ENCODE results near the gene SLCO1B3.

The SLCO1B3 gene

GRCh38 chr12:20800160-20800559 is 10.3 kb upstream of the SLCO1B3 start:
- TF ChIP-seq POLR2AphosphoS5 (IDR thresholded peaks at IDR 0.05; ENCODE audit: low read depth, low read length) (no peak), SIN3A (IDR thresholded peaks at IDR 0.05; ENCODE audit: borderline replicate concordance, insufficient read depth, low read length) (no peak), FOXP2 (optimal IDR thresholded peaks at IDR 0.05; ENCODE audit: borderline replicate concordance, extremely low read depth, extremely low read length, insufficient read depth) (no peak), REST (IDR thresholded peaks at IDR 0.05; ENCODE audit: insufficient read depth in 1 of 2, low read depth in 2 of 2, low read length in 2 of 2) (no peak), TAF1 (IDR thresholded peaks at IDR 0.05; ENCODE audit: borderline replicate concordance, insufficient read depth, low read length) (no peak)

GRCh38 chr12:20801035-20801434 is 9.5 kb upstream of the SLCO1B3 start:
- TF ChIP-seq REST (IDR thresholded peaks at IDR 0.05; ENCODE audit: insufficient read depth in 1 of 2, low read depth in 2 of 2, low read length in 2 of 2) (no peak), FOXP2 (optimal IDR thresholded peaks at IDR 0.05; ENCODE audit: borderline replicate concordance, extremely low read depth, extremely low read length, insufficient read depth) (no peak), TAF1 (IDR thresholded peaks at IDR 0.05; ENCODE audit: borderline replicate concordance, insufficient read depth, low read length) (no peak), SIN3A (IDR thresholded peaks at IDR 0.05; ENCODE audit: borderline replicate concordance, insufficient read depth, low read length) (no peak), POLR2AphosphoS5 (IDR thresholded peaks at IDR 0.05; ENCODE audit: low read depth, low read length) (no peak)

DNA sequence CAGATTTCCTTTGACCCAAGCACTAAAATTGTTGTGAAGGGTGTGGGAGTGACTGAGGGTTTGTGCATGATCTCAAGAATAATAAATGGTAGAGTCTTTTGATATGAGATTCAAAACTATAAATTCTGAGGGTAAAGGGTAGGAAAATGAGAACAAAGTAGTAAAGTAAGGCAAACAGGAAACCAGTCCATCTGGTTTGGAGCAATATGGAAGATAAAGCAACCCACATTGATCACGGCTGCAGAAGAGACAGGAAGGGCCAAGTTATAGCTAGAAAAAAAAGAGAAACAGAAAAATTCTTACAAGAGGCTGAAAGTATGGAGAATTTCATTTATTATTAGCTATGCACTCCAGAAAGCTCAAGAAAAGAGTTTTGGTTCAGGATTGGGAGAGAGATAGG is 4.6 kb upstream of the SLCO1B3 start:
- TF ChIP-seq FOXP2 (optimal IDR thresholded peaks at IDR 0.05; ENCODE audit: borderline replicate concordance, extremely low read depth, extremely low read length, insufficient read depth) (no peak), REST (IDR thresholded peaks at IDR 0.05; ENCODE audit: insufficient read depth in 1 of 2, low read depth in 2 of 2, low read length in 2 of 2) (no peak), TAF1 (IDR thresholded peaks at IDR 0.05; ENCODE audit: borderline replicate concordance, insufficient read depth, low read length) (no peak), POLR2AphosphoS5 (IDR thresholded peaks at IDR 0.05; ENCODE audit: low read depth, low read length) (no peak), SIN3A (IDR thresholded peaks at IDR 0.05; ENCODE audit: borderline replicate concordance, insufficient read depth, low read length) (no peak)

- no peak for TF ChIP-seq TAF1 (IDR thresholded peaks at IDR 0.05; ENCODE audit: borderline replicate concordance, insufficient read depth, low read length)
These were observed 3.1 kb upstream of the SLCO1B3 start for GRCh38 chr12:20807192-20808080.

DNA sequence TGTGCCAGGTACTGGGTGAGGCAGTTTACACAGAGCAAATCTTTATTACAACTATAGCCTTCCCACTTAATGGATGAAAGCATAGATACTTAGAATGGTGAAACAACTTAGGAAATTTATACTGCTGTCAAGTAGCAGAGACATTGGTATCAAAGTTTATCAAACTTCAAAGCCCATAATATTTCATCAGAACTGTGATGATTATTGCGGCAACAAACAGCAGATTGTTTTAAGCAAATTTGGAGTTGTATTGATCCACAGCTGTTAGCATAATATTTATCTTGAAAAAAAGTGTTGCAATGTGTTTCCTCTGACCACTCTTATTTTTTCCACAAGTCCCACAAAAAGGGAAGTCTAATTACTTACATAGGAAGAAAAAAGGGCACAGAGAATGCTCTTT is 2.0 kb upstream of the SLCO1B3 start:
- no peak for TF ChIP-seq SIN3A (IDR thresholded peaks at IDR 0.05; ENCODE audit: borderline replicate concordance, insufficient read depth, low read length)
- no peak for TF ChIP-seq FOXP2 (optimal IDR thresholded peaks at IDR 0.05; ENCODE audit: borderline replicate concordance, extremely low read depth, extremely low read length, insufficient read depth)
- no peak for TF ChIP-seq REST (IDR thresholded peaks at IDR 0.05; ENCODE audit: insufficient read depth in 1 of 2, low read depth in 2 of 2, low read length in 2 of 2)
- no peak for TF ChIP-seq TAF1 (IDR thresholded peaks at IDR 0.05; ENCODE audit: borderline replicate concordance, insufficient read depth, low read length)

Data from PFSK-1 (cell line).